Measurements from ENCODE around the gene ENOX2.

The ENOX2 gene

DNA sequence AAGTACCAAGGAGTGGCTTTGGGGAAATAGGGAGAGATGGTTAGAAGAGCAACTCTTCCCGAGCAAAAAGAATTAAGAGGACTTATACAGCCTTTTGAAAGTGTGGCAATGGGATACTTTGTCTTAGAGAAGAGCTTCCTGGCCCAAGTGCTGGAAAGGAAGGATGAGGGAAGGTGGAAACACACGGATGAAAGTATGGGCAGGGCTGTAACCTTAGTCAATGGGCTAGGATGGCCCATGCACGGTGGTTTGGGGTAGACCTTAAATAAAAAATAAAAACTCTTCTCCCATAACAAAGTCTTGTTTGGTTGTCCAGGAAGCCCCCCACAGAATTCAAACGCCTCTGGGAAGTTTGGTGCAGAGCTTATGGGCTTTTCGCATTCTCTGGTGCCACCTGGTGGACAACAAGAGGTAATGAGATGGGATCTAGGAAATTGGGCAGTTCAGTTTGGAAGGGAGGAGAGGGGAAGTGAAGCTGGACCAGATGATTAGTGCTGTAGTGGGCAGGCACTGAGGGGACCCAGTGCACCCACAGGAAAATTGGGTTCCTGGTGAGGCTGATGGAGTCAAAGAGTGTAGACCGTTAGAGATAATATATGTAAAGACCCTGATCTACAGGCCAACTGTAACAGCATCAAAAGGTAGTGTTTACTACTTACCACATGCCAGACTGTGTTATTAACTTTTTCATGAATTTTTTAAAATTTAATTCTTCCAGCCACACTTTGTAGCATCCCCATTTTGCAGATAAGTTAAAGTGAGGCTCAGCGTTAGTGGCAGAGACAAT lies 13.8 kb upstream of the ENOX2 start:
- peak; percentile 23 for DNase-seq (ENCODE audit: low read depth, low spot score)
- no peaks in the 10 kb centered on the region for H3K27me3 ChIP-seq (ENCODE audit: insufficient read depth, insufficient read length)
- no peak for TF ChIP-seq YY1 (IDR thresholded peaks at IDR 0.05; ENCODE audit: insufficient read depth, insufficient read length)
- TF ChIP-seq SUZ12 (IDR thresholded peaks at IDR 0.05; ENCODE audit: extremely low read depth, insufficient read depth, insufficient read length): no peak
- TF ChIP-seq ZNF274 (IDR thresholded peaks at IDR 0.05; ENCODE audit: low read depth, low read length): no peak

DNA sequence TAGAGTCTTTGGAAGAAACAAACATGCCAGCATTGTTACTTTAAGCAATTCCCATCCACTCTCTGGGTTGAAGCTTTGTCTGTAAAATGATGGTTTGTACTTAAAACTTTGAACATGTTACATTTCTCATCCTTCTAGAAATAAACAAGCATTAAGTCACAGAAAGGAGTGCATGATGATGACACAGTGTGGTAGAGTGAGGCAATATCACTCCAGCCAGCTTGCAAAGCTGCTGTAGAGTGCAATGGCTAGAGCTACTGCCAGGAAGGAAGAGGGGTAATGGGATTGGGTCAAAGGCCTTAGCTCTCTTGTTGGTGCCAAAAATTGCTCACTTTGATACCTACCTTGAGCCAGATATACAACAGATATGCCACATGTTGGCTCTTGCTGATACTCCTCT lies 12.3 kb upstream of the ENOX2 start:
- no peak overlapping the region for H3K4me3 ChIP-seq (ENCODE audit: insufficient read length, low read depth)
- no peaks in the 10 kb centered on the region for H3K36me3 ChIP-seq (ENCODE audit: insufficient read depth, insufficient read length, low read length)
- no peak for DNase-seq (ENCODE audit: low read depth, low spot score)
- H3K9ac ChIP-seq (ENCODE audit: insufficient read length, low read depth): no peak overlapping the region
- no peaks in the 10 kb centered on the region for H3K9me3 ChIP-seq (ENCODE audit: insufficient read depth, low read length)
- no peak for TF ChIP-seq YY1 (IDR thresholded peaks at IDR 0.05; ENCODE audit: insufficient read depth, insufficient read length)
- no peaks in the 10 kb centered on the region for H3K4me1 ChIP-seq (ENCODE audit: insufficient read depth, insufficient read length)
- H3K27me3 ChIP-seq (ENCODE audit: insufficient read depth, insufficient read length): no peaks in the 10 kb centered on the region

More for the DNA sequence above, 13.8 kb upstream of the ENOX2 start:
- Histone ChIP-seq H3K9ac (ENCODE audit: insufficient read length, low read depth) (no peak overlapping the region), H3K4me1 (ENCODE audit: insufficient read depth, insufficient read length) (no peaks in the 10 kb centered on the region), H3K9me3 (ENCODE audit: insufficient read depth, low read length) (no peaks in the 10 kb centered on the region), H3K36me3 (ENCODE audit: insufficient read depth, insufficient read length, low read length) (no peaks in the 10 kb centered on the region), H3K4me3 (ENCODE audit: insufficient read length, low read depth) (no peak overlapping the region)

GRCh38 chrX:130909469-130910136 lies 6.6 kb upstream of the ENOX2 start:
- TF ChIP-seq SUZ12 (IDR thresholded peaks at IDR 0.05; ENCODE audit: extremely low read depth, insufficient read depth, insufficient read length) (no peak), ZNF274 (IDR thresholded peaks at IDR 0.05; ENCODE audit: low read depth, low read length) (no peak), YY1 (IDR thresholded peaks at IDR 0.05; ENCODE audit: insufficient read depth, insufficient read length) (no peak)
- no peak overlapping the region for H3K9ac ChIP-seq (ENCODE audit: insufficient read length, low read depth)
- no peaks in the 10 kb centered on the region for H3K4me1 ChIP-seq (ENCODE audit: insufficient read depth, insufficient read length)
- no peaks in the 10 kb centered on the region for H3K36me3 ChIP-seq (ENCODE audit: insufficient read depth, insufficient read length, low read length)
- no peaks in the 10 kb centered on the region for H3K9me3 ChIP-seq (ENCODE audit: insufficient read depth, low read length)
- no peaks in the 10 kb centered on the region for H3K27me3 ChIP-seq (ENCODE audit: insufficient read depth, insufficient read length)
- DNase-seq (ENCODE audit: low read depth, low spot score): no peak
- no peak overlapping the region for H3K4me3 ChIP-seq (ENCODE audit: insufficient read length, low read depth)

GRCh38 chrX:130906776-130907175 lies 3.8 kb upstream of the ENOX2 start:
- Histone ChIP-seq H3K4me3 (ENCODE audit: insufficient read length, low read depth) (no peak overlapping the region), H3K27me3 (ENCODE audit: insufficient read depth, insufficient read length) (no peaks in the 10 kb centered on the region), H3K36me3 (ENCODE audit: insufficient read depth, insufficient read length, low read length) (no peaks in the 10 kb centered on the region), H3K9me3 (ENCODE audit: insufficient read depth, low read length) (no peaks in the 10 kb centered on the region), H3K4me1 (ENCODE audit: insufficient read depth, insufficient read length) (no peaks in the 10 kb centered on the region), H3K9ac (ENCODE audit: insufficient read length, low read depth) (no peak overlapping the region)
- DNase-seq (ENCODE audit: low read depth, low spot score): no peak
- TF ChIP-seq YY1 (IDR thresholded peaks at IDR 0.05; ENCODE audit: insufficient read depth, insufficient read length): no peak
- no peak for TF ChIP-seq SUZ12 (IDR thresholded peaks at IDR 0.05; ENCODE audit: extremely low read depth, insufficient read depth, insufficient read length)
- no peak for TF ChIP-seq ZNF274 (IDR thresholded peaks at IDR 0.05; ENCODE audit: low read depth, low read length)

DNA sequence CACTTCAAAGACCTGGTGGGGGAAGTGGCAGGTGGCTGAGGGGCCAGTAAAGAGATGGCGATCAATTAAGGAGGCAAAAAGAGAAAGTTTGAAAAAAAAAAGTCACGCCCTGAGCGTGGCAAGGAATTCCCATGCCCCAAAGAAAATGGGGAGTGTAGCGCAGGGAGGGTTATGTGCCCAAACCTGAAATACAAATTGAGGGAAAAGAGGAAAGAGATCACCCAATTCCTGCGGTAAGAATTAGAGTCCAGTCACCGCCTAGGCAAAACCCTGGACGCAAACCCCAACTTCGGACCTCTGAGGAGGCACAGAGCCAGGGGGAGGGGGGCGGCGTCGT lies 595 bp downstream of the ENOX2 start:
- no peaks in the 10 kb centered on the region for H3K4me1 ChIP-seq (ENCODE audit: insufficient read depth, insufficient read length)
- DNase-seq (ENCODE audit: low read depth, low spot score): no peak
- TF ChIP-seq ZNF274 (IDR thresholded peaks at IDR 0.05; ENCODE audit: low read depth, low read length): no peak
- TF ChIP-seq SUZ12 (IDR thresholded peaks at IDR 0.05; ENCODE audit: extremely low read depth, insufficient read depth, insufficient read length): no peak
- TF ChIP-seq YY1 (IDR thresholded peaks at IDR 0.05; ENCODE audit: insufficient read depth, insufficient read length): no peak
- no peaks in the 10 kb centered on the region for H3K36me3 ChIP-seq (ENCODE audit: insufficient read depth, insufficient read length, low read length)
- H3K27me3 ChIP-seq (ENCODE audit: insufficient read depth, insufficient read length): no peaks in the 10 kb centered on the region
- peak overlapping the region; percentile 56 for H3K9ac ChIP-seq (ENCODE audit: insufficient read length, low read depth)
- peak overlapping the region; percentile 30 for H3K4me3 ChIP-seq (ENCODE audit: insufficient read length, low read depth)
- H3K9me3 ChIP-seq (ENCODE audit: insufficient read depth, low read length): no peaks in the 10 kb centered on the region

DNA sequence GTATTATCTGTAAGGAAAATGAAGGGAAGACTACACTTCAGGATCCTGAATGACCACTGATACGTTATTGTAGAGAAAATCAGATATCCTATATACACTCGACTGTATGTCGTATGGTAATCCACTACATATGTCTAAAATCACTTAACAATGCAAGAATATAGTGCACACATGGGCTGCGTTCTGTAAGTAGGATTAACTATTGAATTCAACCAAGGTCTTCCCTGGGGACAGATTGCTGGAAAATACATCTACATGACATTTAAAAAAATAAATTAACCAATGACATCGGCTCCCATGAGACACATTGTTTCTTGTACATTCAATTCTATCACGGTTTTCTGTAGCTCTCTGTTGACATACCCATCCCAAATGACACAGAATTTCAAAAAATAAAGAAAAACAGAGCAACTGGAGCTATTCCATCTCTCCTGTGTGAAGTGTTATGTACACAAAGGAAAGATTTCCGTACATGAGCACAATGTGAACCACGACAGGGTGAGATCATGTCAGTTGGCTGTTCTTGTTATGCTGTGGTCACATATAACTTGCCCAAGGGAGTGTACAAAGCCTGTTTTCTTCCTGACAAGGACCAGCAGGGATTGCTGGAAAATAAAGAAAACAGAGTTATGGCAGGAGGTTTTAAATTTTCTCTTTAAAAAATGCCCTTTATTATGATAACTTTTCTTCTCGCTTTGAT lies 6.1 kb downstream of the ENOX2 start:
- H3K9ac ChIP-seq (ENCODE audit: insufficient read length, low read depth): no peak overlapping the region

GRCh38 chrX:130896026-130896425 lies 7.0 kb downstream of the ENOX2 start:
- no peak overlapping the region for H3K9ac ChIP-seq (ENCODE audit: insufficient read length, low read depth)
- no peak for DNase-seq (ENCODE audit: low read depth, low spot score)
- H3K36me3 ChIP-seq (ENCODE audit: insufficient read depth, insufficient read length, low read length): no peaks in the 10 kb centered on the region
- no peak overlapping the region for H3K4me3 ChIP-seq (ENCODE audit: insufficient read length, low read depth)
- no peaks in the 10 kb centered on the region for H3K9me3 ChIP-seq (ENCODE audit: insufficient read depth, low read length)
- H3K27me3 ChIP-seq (ENCODE audit: insufficient read depth, insufficient read length): no peaks in the 10 kb centered on the region
- no peak for TF ChIP-seq ZNF274 (IDR thresholded peaks at IDR 0.05; ENCODE audit: low read depth, low read length)
- no peak for TF ChIP-seq SUZ12 (IDR thresholded peaks at IDR 0.05; ENCODE audit: extremely low read depth, insufficient read depth, insufficient read length)
- no peak for TF ChIP-seq YY1 (IDR thresholded peaks at IDR 0.05; ENCODE audit: insufficient read depth, insufficient read length)
- no peaks in the 10 kb centered on the region for H3K4me1 ChIP-seq (ENCODE audit: insufficient read depth, insufficient read length)

More for the DNA sequence above, 6.1 kb downstream of the ENOX2 start:
- Histone ChIP-seq H3K9me3 (ENCODE audit: insufficient read depth, low read length) (no peaks in the 10 kb centered on the region), H3K36me3 (ENCODE audit: insufficient read depth, insufficient read length, low read length) (no peaks in the 10 kb centered on the region), H3K27me3 (ENCODE audit: insufficient read depth, insufficient read length) (no peaks in the 10 kb centered on the region), H3K4me3 (ENCODE audit: insufficient read length, low read depth) (no peak overlapping the region), H3K4me1 (ENCODE audit: insufficient read depth, insufficient read length) (no peaks in the 10 kb centered on the region)
- DNase-seq (ENCODE audit: low read depth, low spot score): no peak
- TF ChIP-seq SUZ12 (IDR thresholded peaks at IDR 0.05; ENCODE audit: extremely low read depth, insufficient read depth, insufficient read length): no peak
- TF ChIP-seq YY1 (IDR thresholded peaks at IDR 0.05; ENCODE audit: insufficient read depth, insufficient read length): no peak
- no peak for TF ChIP-seq ZNF274 (IDR thresholded peaks at IDR 0.05; ENCODE audit: low read depth, low read length)

All from NT2/D1 (cell line).